Naive thymus-derived CD4-positive, alpha-beta T cell (primary cell): ENCODE data around the gene MRPS2. TPM values are rescaled to one million over a fixed set of nuclear protein-coding genes. Genes with fewer than 3 reads are reported as not detected.

Experiments
- polyA plus RNA-seq, 2 donors: library from polyadenylated mRNA; unstranded; fragments of 300-500 nt; fragmentation: Illumina TruSeq; gene quantifications; one replicate each; pipeline ENCODE4 v1.2.3, GENCODE V29; 2021
- total RNA-seq, 6 experiments: library from RNA in 5 of 6; stranded (reverse) in 5 of 6; gene quantifications; 1 replicate in 5 of 6; 2 replicates in 1 of 6; pipeline ENCODE4 v1.2.3 and lab custom pipeline; 2021 to 2026

The MRPS2 gene
- total and polyA plus RNA-seq, 7 experiments from 2014 or later = 19.4 to 66.1 (median 28.8) TPM

Other genes with a start within 250 kb of the MRPS2 start
- 1 to 10 TPM in 1 of 5 experiments, under 1 TPM in 3, not detected in 1; 0.19 to 5.6 (median 0.43) TPM for gene PPP1R26, start 20.9 kb upstream of the MRPS2 start, total RNA-seq
- under 1 TPM in 1 of 2 donors, not detected in 1; 0.05 TPM for gene PPP1R26, start 20.9 kb upstream of the MRPS2 start, polyA plus RNA-seq
- gene LCN1, start 20.8 kb downstream of the MRPS2 start, total RNA-seq = not detected
- gene LCN1, start 20.8 kb downstream of the MRPS2 start, polyA plus RNA-seq = not detected
- not detected for gene OBP2A, start 45.4 kb downstream of the MRPS2 start, total RNA-seq
- not detected for gene OBP2A, start 45.4 kb downstream of the MRPS2 start, polyA plus RNA-seq
- not detected for gene PAEP, start 61.1 kb downstream of the MRPS2 start, total RNA-seq
- gene PAEP, start 61.1 kb downstream of the MRPS2 start, polyA plus RNA-seq = not detected
- gene GLT6D1, start 138.9 kb downstream of the MRPS2 start, total RNA-seq = not detected
- not detected for gene GLT6D1, start 138.9 kb downstream of the MRPS2 start, polyA plus RNA-seq
- not detected for gene LCN9, start 162.6 kb downstream of the MRPS2 start, total RNA-seq
- gene LCN9, start 162.6 kb downstream of the MRPS2 start, polyA plus RNA-seq = not detected
- gene SOHLH1, start 198.8 kb downstream of the MRPS2 start, total RNA-seq = not detected
- not detected for gene SOHLH1, start 198.8 kb downstream of the MRPS2 start, polyA plus RNA-seq
- gene KCNT1, start 201.5 kb downstream of the MRPS2 start, total RNA-seq = under 1 TPM in 1 of 5 experiments, not detected in 4; 0.29 TPM
- gene KCNT1, start 201.5 kb downstream of the MRPS2 start, polyA plus RNA-seq = not detected